ENCODE results near the gene ASXL1. TPM values are rescaled to one million over a fixed set of nuclear protein-coding genes. Genes with fewer than 3 reads are reported as not detected.

ASXL1 gene
- total RNA-seq, 1 experiment from 2014 or later, result 22.7 TPM

DNA sequence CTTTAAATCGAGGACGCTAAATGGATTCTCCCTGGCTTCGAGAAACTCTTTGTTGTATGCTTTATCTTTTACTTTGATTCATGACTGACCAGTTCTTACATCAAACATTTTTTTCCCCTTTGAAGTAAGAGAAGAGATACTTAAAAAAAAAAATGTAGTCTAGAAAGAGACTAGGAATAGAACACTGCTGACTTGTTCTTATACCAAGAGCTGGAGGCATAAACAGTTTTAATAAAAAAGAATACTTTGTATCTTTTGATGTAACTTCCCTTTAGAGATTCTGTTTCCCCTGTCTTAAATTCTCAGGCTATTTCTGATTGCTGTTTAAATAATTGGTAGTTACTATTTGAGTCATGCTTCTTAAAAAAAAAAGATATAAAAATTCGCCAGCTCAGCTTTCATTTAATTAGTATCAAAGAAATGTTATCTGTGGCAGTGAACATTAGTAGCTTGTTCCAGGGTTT is 4.8 kb downstream of the ASXL1 start (continued):
- TF ChIP-seq, protein P1, sequence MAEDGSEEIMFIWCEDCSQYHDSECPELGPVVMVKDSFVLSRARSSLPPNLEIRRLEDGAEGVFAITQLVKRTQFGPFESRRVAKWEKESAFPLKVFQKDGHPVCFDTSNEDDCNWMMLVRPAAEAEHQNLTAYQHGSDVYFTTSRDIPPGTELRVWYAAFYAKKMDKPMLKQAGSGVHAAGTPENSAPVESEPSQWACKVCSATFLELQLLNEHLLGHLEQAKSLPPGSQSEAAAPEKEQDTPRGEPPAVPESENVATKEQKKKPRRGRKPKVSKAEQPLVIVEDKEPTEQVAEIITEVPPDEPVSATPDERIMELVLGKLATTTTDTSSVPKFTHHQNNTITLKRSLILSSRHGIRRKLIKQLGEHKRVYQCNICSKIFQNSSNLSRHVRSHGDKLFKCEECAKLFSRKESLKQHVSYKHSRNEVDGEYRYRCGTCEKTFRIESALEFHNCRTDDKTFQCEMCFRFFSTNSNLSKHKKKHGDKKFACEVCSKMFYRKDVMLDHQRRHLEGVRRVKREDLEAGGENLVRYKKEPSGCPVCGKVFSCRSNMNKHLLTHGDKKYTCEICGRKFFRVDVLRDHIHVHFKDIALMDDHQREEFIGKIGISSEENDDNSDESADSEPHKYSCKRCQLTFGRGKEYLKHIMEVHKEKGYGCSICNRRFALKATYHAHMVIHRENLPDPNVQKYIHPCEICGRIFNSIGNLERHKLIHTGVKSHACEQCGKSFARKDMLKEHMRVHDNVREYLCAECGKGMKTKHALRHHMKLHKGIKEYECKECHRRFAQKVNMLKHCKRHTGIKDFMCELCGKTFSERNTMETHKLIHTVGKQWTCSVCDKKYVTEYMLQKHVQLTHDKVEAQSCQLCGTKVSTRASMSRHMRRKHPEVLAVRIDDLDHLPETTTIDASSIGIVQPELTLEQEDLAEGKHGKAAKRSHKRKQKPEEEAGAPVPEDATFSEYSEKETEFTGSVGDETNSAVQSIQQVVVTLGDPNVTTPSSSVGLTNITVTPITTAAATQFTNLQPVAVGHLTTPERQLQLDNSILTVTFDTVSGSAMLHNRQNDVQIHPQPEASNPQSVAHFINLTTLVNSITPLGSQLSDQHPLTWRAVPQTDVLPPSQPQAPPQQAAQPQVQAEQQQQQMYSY (CRISPR knock-in tag; IDR thresholded peaks at IDR 0.05), result no peak
- TF ChIP-seq RORB (CRISPR knock-in tag; IDR thresholded peaks at IDR 0.05) (no peak), TEAD4 (CRISPR knock-in tag; IDR thresholded peaks at IDR 0.05) (no peak), FOXJ3 (CRISPR knock-in tag; IDR thresholded peaks at IDR 0.05; ENCODE audit: borderline replicate concordance) (no peak), CREB1 (CRISPR knock-in tag; IDR thresholded peaks at IDR 0.05) (no peak), IRF2 (CRISPR knock-in tag; IDR thresholded peaks at IDR 0.05; ENCODE audit: borderline replicate concordance, low read depth) (no peak)
- TF ChIP-seq, protein P2, sequence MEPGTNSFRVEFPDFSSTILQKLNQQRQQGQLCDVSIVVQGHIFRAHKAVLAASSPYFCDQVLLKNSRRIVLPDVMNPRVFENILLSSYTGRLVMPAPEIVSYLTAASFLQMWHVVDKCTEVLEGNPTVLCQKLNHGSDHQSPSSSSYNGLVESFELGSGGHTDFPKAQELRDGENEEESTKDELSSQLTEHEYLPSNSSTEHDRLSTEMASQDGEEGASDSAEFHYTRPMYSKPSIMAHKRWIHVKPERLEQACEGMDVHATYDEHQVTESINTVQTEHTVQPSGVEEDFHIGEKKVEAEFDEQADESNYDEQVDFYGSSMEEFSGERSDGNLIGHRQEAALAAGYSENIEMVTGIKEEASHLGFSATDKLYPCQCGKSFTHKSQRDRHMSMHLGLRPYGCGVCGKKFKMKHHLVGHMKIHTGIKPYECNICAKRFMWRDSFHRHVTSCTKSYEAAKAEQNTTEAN (CRISPR knock-in tag; IDR thresholded peaks at IDR 0.05), result no peak
- TF ChIP-seq, protein P3, sequence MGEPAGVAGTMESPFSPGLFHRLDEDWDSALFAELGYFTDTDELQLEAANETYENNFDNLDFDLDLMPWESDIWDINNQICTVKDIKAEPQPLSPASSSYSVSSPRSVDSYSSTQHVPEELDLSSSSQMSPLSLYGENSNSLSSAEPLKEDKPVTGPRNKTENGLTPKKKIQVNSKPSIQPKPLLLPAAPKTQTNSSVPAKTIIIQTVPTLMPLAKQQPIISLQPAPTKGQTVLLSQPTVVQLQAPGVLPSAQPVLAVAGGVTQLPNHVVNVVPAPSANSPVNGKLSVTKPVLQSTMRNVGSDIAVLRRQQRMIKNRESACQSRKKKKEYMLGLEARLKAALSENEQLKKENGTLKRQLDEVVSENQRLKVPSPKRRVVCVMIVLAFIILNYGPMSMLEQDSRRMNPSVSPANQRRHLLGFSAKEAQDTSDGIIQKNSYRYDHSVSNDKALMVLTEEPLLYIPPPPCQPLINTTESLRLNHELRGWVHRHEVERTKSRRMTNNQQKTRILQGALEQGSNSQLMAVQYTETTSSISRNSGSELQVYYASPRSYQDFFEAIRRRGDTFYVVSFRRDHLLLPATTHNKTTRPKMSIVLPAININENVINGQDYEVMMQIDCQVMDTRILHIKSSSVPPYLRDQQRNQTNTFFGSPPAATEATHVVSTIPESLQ (CRISPR knock-in tag; IDR thresholded peaks at IDR 0.05), result no peak
- TF ChIP-seq, protein P4, sequence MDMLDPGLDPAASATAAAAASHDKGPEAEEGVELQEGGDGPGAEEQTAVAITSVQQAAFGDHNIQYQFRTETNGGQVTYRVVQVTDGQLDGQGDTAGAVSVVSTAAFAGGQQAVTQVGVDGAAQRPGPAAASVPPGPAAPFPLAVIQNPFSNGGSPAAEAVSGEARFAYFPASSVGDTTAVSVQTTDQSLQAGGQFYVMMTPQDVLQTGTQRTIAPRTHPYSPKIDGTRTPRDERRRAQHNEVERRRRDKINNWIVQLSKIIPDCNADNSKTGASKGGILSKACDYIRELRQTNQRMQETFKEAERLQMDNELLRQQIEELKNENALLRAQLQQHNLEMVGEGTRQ (CRISPR knock-in tag; IDR thresholded peaks at IDR 0.05), result no peak

DNA sequence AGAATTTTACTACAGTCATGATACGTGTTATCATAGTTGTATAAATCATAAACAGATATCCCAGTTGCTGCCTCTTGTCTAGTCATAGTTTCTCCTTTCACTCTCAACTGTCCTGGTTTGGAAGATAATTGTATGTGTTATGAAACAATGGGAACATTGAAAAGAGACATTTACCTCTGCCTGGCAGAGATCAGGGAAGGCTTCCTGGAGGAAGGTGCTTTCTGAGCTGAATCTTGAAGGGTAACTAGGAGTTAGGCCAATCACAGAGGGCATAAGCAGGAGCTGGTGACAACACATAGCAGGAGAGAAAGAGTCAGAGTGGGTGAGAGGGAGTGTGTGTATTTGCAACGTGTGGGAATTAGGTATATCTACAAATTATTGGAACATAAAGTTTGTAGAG is 5.4 kb downstream of the ASXL1 start:
- no peak overlapping the region for H3K4me3 Mint-ChIP-seq
- CTCF ChIA-PET, result no interaction called here
- DNase-seq (ENCODE audit: low spot score), result no peak
- POLR2A ChIA-PET, result no interaction called here
- ATAC-seq, result no peak
- no peak overlapping the region for H3K27ac Mint-ChIP-seq
- H3K27me3 Mint-ChIP-seq (ENCODE audit: low read depth), result peaks cover 74% of the 10 kb centered on the region
- peaks cover 2% of the 10 kb centered on the region; the same call in 1 of the 2 replicates for H3K36me3 Mint-ChIP-seq
- peaks cover 7% of the 10 kb centered on the region for H3K4me1 Mint-ChIP-seq
- H3K9me3 Mint-ChIP-seq, result no peaks in the 10 kb centered on the region
- no peak for TF ChIP-seq JUN (CRISPR knock-in tag; IDR thresholded peaks at IDR 0.05)
- TF ChIP-seq, protein P2 (CRISPR knock-in tag; IDR thresholded peaks at IDR 0.05), result no peak
- TF ChIP-seq ZBTB21 (CRISPR knock-in tag; IDR thresholded peaks at IDR 0.05; ENCODE audit: borderline replicate concordance), result no peak
- TF ChIP-seq CREB1 (CRISPR knock-in tag; IDR thresholded peaks at IDR 0.05), result no peak
- TF ChIP-seq NFATC4 (CRISPR knock-in tag; IDR thresholded peaks at IDR 0.05), result no peak
- no peak for TF ChIP-seq MXD4 (CRISPR knock-in tag; IDR thresholded peaks at IDR 0.05; ENCODE audit: borderline replicate concordance)
- no peak for TF ChIP-seq KAT7 (CRISPR knock-in tag; IDR thresholded peaks at IDR 0.05; ENCODE audit: borderline replicate concordance)
- TF ChIP-seq ATF1 (CRISPR knock-in tag; IDR thresholded peaks at IDR 0.05), result no peak
- TF ChIP-seq, protein P5, sequence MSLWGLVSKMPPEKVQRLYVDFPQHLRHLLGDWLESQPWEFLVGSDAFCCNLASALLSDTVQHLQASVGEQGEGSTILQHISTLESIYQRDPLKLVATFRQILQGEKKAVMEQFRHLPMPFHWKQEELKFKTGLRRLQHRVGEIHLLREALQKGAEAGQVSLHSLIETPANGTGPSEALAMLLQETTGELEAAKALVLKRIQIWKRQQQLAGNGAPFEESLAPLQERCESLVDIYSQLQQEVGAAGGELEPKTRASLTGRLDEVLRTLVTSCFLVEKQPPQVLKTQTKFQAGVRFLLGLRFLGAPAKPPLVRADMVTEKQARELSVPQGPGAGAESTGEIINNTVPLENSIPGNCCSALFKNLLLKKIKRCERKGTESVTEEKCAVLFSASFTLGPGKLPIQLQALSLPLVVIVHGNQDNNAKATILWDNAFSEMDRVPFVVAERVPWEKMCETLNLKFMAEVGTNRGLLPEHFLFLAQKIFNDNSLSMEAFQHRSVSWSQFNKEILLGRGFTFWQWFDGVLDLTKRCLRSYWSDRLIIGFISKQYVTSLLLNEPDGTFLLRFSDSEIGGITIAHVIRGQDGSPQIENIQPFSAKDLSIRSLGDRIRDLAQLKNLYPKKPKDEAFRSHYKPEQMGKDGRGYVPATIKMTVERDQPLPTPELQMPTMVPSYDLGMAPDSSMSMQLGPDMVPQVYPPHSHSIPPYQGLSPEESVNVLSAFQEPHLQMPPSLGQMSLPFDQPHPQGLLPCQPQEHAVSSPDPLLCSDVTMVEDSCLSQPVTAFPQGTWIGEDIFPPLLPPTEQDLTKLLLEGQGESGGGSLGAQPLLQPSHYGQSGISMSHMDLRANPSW (CRISPR knock-in tag; conservative IDR thresholded peaks at IDR 0.05; ENCODE audit: low read depth), result no peak
- TF ChIP-seq NR3C1 (CRISPR knock-in tag; conservative IDR thresholded peaks at IDR 0.05; ENCODE audit: low read depth), result no peak
- no peak for TF ChIP-seq TEAD4 (CRISPR knock-in tag; IDR thresholded peaks at IDR 0.05)
- no peak for TF ChIP-seq MYBL2 (CRISPR knock-in tag; IDR thresholded peaks at IDR 0.05)
- no peak for TF ChIP-seq ZNF396 (CRISPR knock-in tag; IDR thresholded peaks at IDR 0.05; ENCODE audit: borderline replicate concordance)
- no peak for TF ChIP-seq PRRX2 (CRISPR knock-in tag; IDR thresholded peaks at IDR 0.05)
- no peak for TF ChIP-seq ESRRA (CRISPR knock-in tag; IDR thresholded peaks at IDR 0.05; ENCODE audit: borderline replicate concordance)
- TF ChIP-seq, protein P6, sequence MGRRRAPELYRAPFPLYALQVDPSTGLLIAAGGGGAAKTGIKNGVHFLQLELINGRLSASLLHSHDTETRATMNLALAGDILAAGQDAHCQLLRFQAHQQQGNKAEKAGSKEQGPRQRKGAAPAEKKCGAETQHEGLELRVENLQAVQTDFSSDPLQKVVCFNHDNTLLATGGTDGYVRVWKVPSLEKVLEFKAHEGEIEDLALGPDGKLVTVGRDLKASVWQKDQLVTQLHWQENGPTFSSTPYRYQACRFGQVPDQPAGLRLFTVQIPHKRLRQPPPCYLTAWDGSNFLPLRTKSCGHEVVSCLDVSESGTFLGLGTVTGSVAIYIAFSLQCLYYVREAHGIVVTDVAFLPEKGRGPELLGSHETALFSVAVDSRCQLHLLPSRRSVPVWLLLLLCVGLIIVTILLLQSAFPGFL (CRISPR knock-in tag; IDR thresholded peaks at IDR 0.05; ENCODE audit: borderline replicate concordance), result no peak
- no peak for TF ChIP-seq OVOL2 (CRISPR knock-in tag; IDR thresholded peaks at IDR 0.05; ENCODE audit: borderline replicate concordance)
